Measurements from ENCODE around the gene RCOR2.

- no peak for TF ChIP-seq CTCF (conservative IDR thresholded peaks at IDR 0.05 in 1 of 2, IDR thresholded peaks at IDR 0.05 in 1 of 2; ENCODE audit: low read depth in 1 of 2, low read length in 2 of 2)
- TF ChIP-seq EZH2 (IDR thresholded peaks at IDR 0.05; ENCODE audit: low read length, missing control alignments): no peak
These were observed 41.4 kb downstream of the RCOR2 start for GRCh38 chr11:63875506-63876065.
